T-helper 2 cell (primary cell): ENCODE results near the gene SSH3.

Experiments
- DNase-seq, 5 experiments: peaks; one replicate each; pipeline versions ENCODE4 v3.0.0 to v3.0.0-alpha.2; 2012 to 2022
- total RNA-seq, 2 donors: gene quantifications; one replicate each; lab custom pipeline; 2026; lab: John Stamatoyannopoulos, UW

The SSH3 gene, protein sequence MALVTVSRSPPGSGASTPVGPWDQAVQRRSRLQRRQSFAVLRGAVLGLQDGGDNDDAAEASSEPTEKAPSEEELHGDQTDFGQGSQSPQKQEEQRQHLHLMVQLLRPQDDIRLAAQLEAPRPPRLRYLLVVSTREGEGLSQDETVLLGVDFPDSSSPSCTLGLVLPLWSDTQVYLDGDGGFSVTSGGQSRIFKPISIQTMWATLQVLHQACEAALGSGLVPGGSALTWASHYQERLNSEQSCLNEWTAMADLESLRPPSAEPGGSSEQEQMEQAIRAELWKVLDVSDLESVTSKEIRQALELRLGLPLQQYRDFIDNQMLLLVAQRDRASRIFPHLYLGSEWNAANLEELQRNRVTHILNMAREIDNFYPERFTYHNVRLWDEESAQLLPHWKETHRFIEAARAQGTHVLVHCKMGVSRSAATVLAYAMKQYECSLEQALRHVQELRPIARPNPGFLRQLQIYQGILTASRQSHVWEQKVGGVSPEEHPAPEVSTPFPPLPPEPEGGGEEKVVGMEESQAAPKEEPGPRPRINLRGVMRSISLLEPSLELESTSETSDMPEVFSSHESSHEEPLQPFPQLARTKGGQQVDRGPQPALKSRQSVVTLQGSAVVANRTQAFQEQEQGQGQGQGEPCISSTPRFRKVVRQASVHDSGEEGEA
- 8.7 to 12.9 reads per million in 2 donors for total RNA-seq

DNA sequence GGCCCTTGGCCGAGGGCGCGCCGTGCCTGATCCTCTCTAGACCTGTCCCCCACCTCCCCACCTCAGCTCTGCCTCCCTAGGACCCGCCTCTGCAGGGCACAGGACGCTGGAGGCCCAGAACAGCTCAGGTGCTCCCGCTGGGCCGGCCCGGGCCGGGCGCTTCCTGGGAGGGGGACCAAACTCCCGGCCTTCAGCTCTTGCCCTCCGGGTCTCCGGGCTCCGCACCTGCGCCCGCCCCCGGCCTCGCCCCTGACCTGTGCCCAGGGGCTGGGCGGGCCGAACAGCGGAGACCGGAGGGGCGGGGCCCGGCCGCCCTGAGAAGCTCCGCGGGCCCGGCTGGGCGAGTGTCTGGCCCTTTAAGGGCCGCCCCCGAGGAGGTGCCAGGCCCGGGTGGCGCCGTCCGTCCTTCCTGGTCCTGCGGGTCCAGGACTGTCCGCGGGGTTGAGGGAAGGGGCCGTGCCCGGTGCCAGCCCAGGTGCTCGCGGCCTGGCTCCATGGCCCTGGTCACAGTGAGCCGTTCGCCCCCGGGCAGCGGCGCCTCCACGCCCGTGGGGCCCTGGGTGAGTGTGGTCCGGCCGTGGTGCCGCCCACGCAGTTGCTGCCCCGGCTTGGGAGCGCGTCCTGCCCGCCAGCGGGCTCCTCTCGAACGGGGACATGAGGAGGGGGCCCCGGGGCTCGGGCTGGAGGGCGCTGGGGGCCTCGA is at the start of gene SSH3:
Gene SSH3, plus strand, starts transcription at position 399 of the 703 bp plus-strand sequence. Its CDS starts 96 bp downstream, at position 495.
- DNase-seq = peak in 4 of 5 experiments; percentile 20 to 62 (median 36)

DNA sequence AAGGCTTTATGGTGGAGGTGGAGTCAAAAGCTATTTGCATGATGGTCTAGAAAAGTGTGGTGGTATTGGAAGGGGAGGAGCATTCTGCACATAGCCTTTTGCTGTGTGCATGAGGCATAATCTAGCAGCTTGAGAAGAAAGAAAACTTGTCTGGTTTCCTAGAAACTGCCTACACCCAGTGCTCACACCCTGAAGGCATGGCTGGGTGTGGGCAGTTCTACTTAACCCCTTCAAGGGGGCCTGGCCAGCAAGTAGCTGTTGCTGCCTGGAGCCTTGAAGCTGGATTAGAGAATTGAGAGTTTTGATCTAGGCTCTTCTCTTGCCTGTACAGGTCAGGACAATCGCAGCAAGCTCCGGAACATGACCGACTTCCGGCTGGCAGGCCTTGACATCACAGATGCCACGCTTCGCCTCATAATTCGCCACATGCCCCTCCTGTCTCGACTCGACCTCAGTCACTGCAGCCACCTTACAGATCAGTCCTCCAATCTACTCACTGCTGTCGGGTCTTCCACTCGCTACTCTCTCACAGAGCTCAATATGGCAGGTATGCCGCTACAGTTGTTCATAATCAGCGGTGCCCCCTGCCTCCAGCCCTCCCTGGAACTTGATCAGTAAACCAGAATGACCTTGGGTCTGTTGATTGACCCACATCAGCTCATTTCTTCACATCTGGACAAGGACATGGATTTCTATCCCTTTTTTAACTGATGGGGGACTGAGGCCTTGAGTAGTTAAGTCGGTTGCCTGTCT is 49.3 kb upstream of the SSH3 start:
- no peak for DNase-seq

DNA sequence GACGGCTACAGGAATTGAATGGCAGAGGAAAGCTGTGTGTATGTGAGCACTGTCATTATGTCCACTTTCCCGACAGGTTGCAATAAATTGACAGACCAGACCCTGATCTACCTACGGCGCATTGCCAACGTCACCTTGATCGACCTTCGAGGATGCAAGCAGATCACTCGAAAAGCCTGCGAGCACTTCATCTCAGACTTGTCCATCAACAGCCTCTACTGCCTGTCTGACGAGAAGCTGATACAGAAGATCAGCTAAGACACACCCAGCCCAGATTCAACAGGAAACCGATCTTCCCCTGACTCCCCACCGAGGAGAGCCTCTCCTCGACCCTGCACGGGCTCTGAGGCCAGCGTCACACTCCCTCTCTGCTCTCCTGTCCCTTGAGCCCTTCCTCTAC is 48.5 kb upstream of the SSH3 start:
- no peak for DNase-seq

DNA sequence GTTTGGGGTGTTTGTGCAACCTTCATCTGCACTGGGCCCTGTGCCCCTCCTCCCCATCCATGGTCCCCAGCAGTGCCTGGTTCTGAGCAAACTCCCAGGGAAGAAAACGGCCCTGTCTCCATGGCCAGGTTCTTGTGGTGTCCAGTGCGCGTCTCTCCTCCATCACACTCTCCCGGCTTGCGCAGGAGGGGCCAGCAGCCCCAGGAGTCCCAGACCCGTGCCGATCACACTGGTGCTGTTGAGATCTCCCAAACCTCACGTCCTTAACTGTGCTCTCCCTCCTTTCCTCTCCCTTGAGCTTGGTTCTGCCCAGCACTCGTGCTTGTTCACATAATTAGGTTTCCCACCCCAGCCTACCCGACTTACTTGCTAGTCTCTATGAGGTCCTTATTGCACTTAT is 48.0 kb upstream of the SSH3 start:
- no peak for DNase-seq

DNA sequence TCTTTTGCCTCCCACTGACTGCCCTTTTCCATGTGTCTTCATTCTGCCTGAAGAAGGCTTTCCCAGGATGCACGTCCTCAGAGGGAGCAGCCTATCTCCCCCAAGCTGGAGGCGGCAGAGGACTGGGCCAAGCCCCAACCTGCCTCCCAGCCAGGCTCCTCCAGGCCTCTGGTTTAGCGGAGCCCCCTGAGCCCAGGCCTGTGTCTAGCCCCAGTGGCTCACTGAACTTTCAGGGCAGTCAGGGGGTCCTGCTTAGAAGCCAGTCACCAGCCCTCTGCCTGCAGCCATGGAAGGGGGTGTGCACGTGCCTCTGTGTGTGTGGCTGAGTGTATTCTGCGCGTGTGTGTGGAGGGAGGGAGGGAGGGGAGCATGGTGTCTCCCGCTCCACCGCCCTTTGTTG is 47.5 kb upstream of the SSH3 start:
- DNase-seq = no peak

DNA sequence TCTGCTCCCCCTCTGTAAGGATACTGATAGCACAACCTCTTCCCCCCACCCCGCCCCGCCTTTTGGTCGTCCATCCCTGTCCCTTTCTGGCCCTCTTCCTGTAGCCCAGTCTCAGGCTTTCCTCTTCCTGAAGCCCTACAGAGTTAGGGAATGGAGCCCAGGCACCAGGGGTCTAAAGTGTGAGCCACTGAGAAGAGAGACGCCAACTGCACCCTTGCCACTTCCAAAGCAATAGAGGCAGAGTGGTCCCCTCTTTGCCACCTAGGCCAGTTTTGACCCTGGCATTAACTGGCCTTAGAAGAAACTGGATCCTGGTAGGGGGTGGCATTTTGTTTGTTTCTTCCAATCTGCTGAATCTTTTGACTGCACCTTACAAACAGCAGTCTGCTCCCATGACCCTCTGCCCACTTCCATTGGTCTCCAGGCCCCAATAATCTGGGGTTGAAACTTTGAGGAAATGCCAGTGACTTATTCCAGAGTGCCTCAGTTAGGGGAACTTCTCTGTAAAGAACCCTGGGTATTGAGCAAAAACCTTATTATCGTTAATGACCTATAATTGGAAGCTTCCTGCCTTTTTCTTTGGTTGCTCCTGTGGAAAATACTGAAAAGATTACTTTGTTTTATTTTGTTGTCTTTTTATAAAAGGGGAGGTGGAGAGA is 46.7 kb upstream of the SSH3 start:
- DNase-seq = no peak

DNA sequence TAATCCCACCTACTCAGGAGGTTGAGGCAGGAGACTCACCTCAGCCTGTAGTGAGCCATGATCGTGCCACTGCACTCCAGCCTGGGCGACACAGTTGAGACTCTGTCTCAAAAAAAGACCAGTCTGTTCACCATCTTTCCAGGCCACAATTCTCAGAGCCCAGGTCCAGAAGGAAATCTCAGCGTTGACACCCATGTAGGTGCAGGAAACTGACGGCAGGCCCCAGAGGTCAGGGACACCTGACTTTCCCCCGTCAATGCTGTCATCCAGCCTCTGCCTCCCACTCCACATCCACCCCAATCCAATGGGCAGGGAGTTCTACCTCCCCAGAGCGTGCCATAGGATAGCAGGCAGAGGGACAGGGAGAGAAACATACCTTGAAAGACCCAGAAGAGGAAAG is 42.9 kb upstream of the SSH3 start:
- no peak for DNase-seq

DNA sequence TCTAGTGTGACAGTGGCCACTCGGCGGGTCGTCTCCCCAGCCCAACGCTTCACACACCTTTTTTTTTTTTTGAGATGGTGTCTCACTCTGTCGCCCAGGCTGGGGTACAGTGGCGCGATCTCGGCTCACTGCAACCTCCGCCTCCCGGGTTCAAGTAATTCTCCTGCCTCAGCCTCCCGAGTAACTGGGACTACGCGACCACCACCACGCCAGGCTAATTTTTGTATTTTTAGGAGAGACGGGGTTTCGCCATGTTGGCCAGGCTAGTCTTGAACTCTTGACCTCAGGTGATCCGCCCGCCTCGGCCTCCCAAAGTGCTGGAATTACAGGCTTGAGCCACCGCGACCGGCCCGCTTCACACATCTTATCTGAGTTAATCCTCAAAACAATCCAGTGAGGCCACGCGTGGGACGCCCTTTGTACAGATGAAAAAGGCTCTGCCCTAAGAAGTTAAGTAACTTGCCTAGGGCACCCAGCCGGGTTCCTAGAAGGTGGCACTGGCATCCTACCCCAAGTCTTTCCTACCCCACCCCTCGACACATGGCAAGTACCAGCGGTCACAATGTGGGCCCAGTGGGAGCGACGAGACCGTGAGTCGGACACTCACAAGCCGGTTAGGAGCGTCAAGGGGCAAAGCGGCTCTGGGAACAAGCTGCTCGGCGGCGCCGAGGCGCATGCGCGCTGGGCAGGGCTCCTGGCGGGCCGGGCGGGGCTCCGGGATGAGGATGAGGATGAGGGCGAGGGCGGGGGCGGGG is 42.3 kb upstream of the SSH3 start:
- peak in 2 of 5 experiments; percentile 27 to 47 for DNase-seq

DNA sequence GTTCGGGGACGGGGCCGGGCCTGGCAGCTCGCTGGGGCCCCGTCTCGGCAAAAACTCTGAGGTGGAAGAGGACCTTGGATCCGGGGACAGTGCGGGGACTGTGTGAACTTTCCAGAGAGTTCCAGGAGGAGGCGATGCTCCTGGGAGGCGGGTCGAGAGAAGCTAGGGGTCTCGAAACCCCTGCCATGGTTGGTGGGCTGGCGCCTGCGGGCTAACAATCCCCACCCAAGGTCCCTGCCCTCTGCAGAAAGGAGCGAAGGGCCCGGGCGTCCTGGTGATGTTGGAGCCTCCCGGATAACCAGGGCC is 41.7 kb upstream of the SSH3 start:
- peak in 1 of 5 experiments; percentile 2 for DNase-seq

DNA sequence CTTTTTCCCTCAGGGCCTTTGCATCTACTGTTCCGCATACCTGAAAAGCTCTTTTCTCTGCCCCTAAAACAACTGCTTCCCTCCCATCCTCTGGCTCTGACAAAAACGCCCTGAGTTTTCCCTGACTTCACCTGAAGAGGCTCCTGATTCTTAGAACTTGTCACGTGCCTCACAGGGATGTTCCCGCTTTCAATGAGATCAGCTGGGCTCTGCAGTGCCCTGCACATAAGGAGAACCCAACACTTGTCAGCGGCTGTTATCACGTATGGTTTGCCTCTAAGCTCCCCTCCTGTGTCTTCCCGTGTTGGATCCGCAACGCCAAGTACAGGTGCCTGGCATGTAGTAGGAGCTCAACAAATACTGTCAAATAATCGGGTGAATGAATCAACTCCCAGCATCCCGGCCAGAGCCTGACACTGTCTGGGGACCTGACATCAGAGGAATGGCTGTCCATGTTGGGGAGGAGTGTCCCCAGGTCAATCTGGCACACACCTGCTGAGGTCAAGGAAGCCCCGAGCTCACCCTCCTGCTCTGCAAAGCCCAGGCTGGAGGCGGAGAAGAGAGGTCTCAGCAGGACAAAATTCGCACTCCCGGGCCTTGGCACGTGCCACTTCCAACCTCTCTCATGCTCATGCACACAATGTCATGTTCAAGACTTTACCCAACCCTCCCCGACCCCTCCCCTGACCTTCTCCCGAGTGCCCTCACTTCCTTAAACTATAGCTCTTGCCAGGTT is 41.2 kb upstream of the SSH3 start:
- no peak for DNase-seq

DNA sequence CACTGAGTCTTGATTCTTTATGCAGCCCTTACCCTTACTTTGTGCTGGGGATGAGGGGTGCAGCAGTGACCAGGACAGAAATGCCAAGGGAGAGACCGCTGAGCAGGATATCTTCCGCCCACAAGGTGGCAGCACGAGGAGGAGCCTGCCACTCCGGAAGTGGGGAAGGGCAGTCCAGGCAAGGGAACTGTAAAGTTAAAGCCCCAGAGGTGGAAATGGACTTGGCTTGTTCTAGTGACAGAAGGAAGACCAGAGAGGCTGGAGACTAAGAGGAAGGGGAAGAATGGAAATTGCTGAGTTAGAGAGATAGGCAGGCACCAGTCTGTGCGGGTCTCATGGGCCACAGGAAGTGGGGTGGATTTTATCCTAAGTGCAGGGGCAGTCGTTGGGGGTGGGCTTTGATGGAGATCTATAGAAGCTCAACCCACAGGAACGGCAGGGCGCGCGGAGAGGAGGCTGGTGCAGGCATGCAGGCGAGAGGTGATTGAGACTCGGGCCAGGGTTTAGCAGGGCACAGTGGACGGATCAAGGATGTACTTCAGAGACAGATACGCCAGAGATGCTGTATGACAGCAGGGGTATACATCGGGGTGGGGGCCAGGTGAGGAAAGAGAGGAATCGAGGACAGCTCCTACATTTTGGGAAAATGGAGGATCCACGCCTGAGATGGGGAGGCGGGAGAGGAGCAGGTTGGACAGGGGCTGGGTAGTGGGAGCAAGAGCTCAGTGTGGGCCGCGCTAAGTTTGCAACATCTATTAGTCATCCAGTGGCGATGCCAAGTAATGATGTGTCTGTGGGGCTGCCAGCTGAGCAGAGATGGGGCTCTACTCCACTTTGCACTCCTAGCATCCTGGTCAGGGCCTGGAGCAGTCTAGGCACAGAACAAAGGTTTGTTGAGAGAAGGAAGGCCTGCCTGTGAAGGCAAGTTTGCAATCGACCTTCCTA is 40.3 kb upstream of the SSH3 start:
- DNase-seq = peak in 4 of 5 experiments; percentile 59 to 80 (median 61)

DNA sequence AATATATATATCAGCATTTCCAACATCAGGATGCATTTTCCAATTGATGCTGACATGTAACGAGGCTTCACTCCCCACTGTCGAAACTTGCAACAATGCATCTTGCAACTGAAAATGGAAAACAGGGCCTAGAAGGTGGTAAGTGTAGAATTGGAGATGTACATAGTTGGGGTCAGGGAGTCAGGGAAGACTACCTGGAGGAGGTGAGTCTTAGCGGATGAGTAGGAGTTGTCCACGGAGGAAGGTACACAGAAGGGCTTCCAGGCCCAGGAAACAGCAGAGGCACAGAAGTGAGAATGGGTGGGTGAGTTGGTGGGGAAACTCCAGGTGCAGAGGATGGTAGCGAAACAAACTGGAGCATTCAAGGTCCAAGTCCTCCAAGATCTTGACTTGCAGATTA is 39.1 kb upstream of the SSH3 start:
- DNase-seq = no peak

DNA sequence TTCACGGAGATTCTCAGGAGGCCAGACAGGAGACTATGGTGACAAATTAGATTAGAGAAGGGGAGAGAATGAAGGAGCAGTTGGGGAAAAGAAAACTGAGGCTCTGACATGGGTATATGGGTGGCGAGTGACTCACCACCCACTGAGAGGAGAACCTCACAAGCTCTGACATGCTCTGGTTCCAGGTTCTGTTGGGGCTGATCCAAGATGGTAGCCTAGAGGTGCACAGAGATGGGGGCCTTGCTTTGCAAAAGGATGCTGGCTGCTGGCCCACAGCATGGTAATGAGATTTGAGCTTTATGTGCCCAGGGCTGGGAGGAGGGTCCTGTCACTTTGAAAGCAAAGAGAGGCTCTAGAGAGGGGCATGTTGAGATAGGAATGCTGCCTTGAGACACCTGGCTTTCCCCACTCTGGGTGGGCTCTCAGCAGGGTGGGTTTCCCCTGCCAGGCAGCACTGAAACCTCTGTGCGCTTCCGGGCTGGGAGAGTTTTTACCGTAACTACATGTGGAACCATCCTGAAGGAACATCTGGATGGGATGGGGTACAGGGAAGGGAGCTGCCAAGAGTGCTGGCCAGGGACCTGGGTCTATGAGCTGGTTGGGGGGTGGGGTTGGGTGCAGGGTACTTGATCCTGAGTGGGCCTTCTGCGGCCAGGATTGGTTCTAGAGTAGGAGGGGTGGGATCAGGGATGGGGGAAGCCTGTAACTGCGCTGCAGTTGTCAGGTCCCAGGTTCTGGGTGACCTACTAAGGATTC is 38.3 kb upstream of the SSH3 start:
- DNase-seq = no peak

DNA sequence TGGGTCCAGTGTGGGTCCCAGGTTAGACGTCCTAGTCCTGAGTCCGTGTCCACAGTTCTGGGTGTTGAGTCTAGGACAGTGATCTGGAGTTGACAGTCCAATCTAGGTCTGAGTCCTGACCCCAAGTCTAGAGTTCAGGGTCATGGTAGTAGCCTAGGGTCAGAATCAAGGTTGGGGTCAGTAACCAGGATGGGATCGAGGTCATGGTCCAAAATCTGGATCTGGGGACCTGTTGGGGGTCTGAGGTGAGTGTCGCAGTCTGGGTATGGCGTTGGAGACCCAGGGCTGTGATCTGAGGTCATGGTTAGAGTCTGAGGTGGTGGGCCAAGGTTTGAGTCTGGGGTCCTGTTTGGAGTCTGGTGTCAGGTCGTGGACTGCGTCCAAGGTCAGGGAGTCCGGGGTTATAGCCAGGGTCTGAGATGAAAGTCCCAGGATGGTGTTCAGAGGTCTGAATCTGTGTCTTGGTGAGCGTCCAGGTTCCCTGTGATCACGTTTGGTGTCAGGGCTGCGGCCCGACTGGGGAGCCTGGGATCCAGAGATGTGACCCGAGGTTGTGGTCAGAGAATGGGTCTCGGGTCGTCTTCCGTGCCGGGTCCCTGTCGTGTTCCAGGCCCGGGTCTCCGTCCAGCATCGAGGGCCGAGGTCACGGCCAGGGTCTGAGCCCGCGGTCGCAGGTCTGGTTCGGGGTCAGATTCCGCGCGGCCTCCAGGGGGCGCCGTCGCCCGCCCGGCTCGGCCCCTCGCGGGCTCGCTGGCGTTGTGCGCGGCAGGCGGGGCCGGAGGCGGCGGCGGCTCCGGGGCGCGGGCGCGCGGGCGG is 37.5 kb upstream of the SSH3 start:
- DNase-seq = peak; percentile 67 to 78 (median 69)

DNA sequence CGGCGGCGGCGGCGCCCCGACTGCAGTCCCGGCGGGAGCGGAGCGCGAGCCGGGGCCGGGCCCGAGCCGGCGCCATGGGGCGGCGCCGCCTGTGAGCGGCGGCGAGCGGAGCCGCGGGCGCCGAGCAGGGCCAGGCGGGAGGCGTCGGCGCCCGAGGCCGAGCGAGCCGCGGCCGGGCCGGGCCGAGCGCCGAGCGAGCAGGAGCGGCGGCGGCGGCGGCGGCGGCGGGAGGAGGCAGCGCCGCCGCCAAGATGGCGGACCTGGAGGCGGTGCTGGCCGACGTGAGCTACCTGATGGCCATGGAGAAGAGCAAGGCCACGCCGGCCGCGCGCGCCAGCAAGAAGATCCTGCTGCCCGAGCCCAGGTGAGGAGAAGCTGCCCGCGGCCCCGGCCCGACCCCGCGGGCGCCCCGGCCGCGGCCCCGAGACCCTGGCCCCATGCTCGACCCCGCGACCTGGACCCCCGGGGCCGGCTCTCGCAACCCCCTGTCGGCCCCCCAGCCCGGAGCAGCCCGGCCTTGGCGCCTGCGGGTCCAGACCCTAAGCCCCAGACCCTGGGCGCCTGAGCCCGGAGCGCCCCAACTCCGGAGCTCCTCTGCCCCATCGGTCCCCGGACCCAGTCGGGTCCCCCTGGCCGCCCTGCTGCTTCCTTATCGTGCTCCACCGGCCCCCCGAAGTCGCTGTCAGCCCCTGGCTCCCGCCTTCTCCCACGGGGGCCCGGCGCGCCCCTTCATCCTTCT is 36.7 kb upstream of the SSH3 start, which contains the start of gene GRK2:
Gene GRK2, plus strand, starts transcription at position 25 of the 739 bp plus-strand sequence. Its CDS starts 227 bp downstream, at position 252.
- DNase-seq = peak in 2 of 5 experiments; percentile 44 to 78

DNA sequence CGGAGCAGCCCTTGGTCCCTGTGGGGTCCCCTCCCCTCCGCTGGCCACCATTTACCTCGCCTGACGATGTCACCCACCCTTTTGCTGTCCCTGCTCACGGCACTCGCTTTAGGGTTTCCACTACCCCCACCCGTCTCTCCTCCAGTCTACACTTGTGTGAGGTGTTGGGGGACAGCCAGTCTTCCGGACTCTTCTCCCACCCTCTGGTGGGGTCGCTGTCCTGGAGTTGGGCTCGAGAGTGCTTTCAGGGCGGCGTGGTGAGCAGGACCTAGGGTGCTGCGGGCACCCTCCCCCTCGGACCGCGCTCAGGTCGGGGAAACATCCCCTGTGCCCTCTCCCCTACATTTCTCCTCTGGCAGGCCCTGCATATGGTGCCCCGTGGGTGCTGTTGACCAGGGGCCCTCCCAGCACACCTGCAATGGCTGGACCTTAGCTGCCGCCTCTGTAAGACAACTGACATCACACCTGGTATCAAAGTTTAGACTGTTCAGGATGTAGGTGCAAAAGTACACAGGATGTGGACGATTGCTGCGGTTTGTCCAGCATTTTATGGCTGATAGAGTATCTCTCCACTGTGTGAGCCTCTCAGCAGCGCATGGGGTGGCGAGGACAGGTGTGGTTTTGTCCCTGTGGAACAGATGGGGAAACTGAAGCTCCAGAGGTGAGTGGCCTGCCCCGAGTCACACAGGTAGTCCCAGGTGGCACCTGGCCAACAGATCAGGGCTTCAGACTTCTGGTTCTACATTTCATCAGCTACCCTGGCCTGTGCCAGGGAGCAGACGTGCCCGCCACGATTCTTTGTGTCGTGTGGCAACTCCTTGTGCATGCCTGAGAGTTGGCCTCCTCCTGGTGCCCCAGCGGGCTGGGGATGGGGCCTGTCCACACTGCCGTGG is 35.9 kb upstream of the SSH3 start:
- peak in 1 of 5 experiments; percentile 77 for DNase-seq
